ENCODE data around the gene SCO2.
A peak's percentile ranks its signal among the peaks of the same experiment; 100 is the strongest.

Gene SCO2, protein sequence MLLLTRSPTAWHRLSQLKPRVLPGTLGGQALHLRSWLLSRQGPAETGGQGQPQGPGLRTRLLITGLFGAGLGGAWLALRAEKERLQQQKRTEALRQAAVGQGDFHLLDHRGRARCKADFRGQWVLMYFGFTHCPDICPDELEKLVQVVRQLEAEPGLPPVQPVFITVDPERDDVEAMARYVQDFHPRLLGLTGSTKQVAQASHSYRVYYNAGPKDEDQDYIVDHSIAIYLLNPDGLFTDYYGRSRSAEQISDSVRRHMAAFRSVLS

DNA sequence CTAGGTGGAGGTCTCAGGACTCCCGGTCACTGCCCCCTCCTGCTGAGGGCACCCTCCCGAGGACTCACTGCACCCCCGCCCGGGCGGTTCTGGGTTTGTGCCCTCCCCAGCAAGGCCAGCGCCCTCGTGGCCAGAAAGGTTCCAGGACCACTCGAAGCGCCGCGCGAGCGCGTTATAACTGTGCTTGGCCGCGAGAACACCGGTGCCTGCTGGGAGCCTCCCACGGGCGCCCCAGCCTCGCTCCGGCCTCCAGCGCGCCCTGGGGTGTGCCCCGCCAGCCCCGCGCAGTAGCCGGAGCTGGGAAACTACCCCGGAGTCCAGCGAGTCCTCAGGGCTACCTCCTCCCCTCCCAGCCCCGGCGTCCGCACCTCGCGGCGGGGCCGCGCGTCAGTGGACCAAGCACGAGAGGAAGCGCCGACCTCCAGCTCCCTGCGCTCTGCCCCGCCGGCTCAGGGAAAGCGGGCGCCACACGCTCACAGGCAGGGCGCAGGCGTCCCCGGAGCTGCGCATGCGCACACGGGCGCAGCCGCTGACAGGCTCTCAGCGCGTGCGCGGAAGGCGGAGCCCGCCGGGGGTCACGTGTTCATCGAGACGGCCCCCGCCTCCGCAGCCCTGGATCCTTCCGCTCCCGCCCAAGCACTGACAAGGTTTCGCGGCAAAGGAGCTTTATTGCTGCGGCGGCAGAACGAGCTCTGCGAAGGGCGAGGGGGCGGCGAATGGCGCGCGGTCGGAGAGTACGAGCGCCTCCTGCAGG lies at the start of gene SCO2:
Gene SCO2, minus strand, starts transcription at position 495 of the 754 bp plus-strand sequence. CDS start 1,187 bp downstream, outside the sequence.
- peak; percentile 97 for DNase-seq

GRCh38 chr22:50574383-50574755 lies 49.0 kb upstream of the SCO2 start:
- DNase-seq = no peak

GRCh38 chr22:50573491-50574382 lies 48.3 kb upstream of the SCO2 start:
- DNase-seq = no peak

DNA sequence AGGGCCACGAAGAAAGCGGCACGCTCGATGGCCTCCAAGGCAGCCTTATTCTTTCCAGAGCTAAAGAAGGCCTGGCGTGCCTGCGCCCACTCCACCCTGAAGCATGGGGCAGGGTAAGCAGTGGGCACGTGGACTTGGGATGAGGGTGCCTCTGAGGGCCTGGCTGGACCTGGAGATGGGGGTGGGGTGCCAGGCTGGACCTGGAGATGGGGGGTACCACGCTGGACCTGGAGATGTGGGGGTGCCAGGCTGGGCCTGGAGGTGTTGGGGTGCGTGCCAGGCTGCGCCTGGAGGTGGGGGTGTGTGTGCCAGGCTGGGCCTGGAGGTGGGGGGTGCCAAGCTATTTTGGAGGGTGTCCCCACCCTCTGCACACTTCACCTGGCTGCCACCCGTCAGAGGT lies 47.6 kb upstream of the SCO2 start:
- DNase-seq = no peak

DNA sequence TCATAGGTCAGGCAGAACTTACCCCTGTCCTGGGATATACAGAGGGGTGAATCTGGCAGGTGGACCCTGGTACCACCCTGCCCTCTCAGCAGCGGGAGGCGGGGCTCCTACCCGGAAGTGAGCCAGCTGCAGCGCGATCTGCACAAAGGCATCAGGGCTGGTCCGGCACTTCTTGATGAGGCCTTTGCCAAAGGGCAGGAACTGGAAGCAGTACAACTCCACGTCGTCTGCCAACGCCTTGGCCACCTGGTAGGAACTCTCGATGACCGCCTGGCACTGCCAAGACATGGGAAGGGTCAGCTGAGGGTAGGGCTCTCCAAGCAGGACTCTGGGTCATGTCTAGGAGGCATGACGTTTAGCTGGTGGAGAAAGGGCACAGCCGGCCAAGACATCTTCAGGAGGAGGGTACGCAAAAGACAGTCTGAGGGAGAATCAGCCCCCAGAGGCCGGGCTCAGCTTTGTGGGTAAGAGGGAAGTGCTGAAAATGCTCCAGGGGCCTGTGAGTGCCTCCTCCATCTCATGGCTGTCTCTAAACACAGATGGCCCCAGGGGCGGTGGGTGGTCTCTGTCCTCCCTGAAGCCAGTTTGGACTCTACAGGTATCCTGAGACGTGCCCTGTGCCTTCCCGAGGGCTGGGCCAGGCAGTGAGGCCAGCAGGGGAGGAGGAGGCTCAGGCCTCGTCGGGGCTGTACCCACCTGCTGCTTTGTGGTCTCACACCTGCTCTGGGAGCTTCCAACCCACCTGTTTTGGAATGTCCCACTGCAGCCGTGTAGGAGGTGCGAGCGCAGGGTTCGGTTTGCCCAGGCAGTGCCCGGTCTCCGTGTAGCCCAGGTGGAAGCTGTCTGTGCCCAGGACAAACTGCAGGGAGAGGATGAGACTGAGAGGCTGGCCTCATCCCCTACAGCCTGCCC lies 46.1 kb upstream of the SCO2 start:
- DNase-seq = no peak

- DNase-seq = no peak
Observed at GRCh38 chr22:50570861-50571260, 45.5 kb upstream of the SCO2 start.

DNA sequence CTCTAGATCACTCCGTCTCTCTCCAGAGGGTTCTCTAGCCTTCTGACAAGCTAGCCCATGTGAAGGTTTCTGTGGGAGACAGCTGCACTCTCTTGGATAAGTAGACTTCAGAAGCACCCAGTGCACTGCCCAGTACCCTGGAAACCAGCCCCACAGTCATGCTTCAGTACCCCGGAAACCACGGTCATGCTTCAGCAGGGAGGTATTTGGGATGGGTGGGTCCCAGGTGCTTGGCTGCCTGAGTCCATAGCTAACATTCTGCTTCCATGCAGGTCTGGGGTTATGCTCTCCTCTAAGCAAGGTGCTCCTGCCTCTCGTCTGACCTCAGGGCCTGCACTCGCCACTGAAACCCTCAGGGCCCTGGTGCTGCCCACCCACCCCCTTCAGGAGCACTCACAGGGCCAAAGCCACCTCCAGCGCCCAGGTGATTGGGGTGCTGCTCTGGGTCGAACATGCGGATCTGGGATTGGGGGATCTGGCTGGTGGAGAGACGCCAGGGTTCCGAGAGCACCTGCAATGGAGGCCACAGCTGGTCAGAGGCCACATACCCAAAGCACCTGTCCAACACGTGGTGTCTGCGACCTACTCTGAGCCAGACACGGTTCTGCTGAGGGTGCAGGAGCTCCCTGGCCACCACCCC lies 44.6 kb upstream of the SCO2 start:
- no peak for DNase-seq

GRCh38 chr22:50569041-50569459 lies 43.7 kb upstream of the SCO2 start:
- DNase-seq = no peak

- no peak for DNase-seq
Observed at GRCh38 chr22:50568626-50569025, 43.2 kb upstream of the SCO2 start.

GRCh38 chr22:50567721-50568252 lies 42.4 kb upstream of the SCO2 start:
- no peak for DNase-seq

DNA sequence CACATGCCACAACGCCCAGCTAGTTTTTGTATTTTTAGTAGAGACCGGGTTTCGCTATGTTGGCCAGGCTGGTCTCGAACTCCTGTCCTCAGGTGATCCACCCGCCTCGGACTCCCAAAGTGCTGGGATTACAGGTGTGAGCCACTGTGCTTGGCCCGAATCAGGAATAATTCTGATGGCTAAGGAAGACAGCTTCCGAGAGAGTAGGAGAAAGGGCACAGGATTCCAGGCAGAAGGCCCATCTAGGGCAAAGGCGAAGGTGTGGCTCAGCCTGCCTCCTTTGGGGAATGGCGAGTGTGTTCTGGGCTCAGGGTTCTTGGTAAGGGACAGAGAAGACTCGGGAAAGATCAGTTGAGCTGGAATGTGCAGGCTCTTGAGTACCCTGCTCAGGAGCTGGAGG lies 38.9 kb upstream of the SCO2 start:
- DNase-seq = no peak

- no peak for DNase-seq
Observed at GRCh38 chr22:50563413-50564160, 38.2 kb upstream of the SCO2 start.

- peak; percentile 91 for DNase-seq
Observed at GRCh38 chr22:50562523-50563412, 37.4 kb upstream of the SCO2 start, which contains the start of gene SYCE3. TSS of gene SYCE3 (minus strand) at chr22:50562919. CDS start at chr22:50556405, 6,514 bp downstream.

- no peak for DNase-seq
Observed at GRCh38 chr22:50561401-50562358, 36.3 kb upstream of the SCO2 start.

DNA sequence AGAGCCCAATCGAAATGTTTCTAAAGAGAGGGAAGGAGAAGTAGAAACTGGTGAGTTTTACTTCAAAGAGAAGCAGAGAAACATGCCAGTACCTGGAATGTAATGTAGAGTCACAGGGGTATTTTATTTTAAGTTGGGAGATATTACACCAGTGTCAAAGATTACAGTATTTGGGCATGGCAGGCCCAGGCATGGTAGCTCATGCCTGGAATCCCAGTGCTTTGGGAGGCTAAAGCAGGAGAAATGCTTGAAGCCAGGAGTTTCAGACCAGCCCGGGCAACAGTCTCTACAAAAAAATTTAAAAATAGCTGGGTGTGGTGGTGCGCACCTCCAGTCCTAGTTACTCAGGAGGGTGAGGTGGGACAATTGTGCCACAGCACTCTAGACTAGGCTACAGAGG lies 34.6 kb upstream of the SCO2 start:
- no peak for DNase-seq

DNA sequence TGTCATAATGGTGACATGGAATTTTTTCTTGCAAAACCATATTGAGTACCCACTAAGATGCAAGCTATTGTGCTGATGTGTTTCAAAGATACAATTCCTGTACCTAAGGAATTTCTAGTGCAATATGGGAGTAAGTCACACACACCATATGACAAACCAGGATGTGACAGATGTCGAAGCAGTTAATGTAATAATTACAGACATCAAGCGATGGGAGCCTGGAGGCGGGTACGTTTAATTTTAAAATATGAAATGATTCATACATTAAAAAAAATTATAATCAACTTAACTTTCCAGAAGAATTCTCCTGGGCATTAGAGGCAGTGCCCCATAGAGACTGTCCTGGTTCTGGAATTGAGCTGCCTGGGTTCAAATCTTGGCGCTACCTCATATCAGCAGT lies 31.3 kb upstream of the SCO2 start:
- no peak for DNase-seq

- no peak for DNase-seq
Observed at GRCh38 chr22:50553310-50553709, 27.9 kb upstream of the SCO2 start.

GRCh38 chr22:50551160-50551752 lies 25.9 kb upstream of the SCO2 start:
- no peak for DNase-seq
